Stimulated activated CD8-positive, alpha-beta memory T cell treated with anti-CD3 and anti-CD28 coated beads, Interleukin-4, amount 100 ng/mL, for 4 hours (primary cell): ENCODE data around the gene TOX2.

Experiments
- DNase-seq, 2 donors: peaks; one replicate each; pipeline ENCODE4 v3.0.0-alpha.2; 2020; ENCODE audit warnings: low read depth in 2 of 2, low spot score in 1 of 2

TOX2 gene

DNA sequence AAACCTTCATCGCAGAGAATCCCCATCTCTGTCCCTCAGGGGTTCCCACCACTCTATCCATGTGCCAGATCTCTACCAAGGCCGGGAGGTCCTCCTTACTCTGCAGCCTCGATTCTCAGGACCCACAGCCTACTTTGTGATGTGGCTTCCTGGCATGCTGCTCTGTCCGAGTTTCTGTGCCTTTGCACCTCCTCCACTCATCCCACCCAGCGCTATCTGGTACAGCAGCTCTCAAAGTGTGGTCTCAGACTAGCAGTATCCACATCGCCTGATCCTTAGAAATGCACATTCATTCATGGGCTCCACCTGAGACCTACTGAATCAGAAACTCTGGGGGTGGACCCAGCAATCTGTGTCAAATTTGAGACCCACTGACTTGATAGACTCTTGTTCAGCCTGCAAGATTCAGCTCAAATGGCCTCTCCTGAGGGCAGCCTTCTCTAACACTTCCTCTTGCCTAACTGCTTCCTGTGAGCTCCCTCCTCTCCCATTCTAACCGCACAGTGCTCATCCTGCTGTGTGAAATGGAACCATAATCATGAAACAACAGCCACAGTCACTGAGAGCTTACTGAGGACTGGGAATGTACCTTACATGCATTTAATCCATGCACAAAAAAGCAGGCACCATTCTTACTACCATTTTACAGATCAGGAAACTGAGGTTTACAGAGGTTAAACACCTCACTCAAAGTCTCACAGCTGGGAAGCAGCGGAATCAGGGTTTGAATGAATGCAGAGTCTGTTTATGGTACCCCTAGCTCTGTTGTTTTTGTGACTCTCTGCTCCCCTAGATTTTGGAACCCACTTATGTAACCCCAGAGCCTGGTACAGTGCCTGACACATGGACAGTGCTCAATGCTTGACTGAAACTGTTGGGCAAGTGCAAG, 202.9 kb downstream of the TOX2 start:
- DNase-seq, result no peak

DNA sequence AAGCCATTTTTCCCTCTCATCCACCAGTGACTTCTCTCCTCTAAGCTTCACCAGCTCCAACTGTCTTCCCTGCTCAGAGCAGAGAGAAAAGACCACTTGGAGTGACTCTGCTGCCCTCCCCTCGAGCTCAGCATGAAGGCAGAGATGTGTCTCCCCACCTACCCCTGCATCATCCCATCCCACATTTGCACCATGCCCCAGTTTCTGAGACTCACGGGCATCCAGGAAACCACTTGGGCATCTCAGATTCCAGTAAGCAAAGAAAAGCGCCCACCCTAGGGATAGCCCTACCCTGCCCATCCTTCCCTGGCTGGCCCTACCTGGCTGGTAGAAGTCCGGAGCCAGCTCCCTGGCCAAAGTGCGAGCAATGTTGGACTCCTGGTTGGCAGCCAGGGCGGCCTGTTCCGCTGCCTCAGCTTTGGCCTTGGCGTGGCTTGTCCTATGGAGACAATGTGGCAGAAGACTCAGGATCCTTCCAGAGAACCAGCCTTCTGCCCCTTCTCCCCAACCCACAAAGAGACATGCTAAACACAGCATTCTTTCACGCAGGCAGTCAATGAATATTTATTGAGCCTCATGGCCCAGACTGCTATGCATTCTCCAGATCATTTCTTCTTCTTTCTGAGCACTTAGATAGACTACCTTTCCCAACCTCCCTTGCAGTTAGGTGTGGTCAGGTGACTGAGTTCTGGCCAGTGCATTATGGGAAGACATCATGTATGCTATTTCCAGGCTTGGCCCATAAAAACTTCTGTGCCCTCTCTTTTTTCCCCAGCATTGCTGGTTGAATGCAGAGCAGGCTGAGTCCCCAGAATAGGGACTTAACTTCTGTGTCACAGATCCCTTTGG, 203.8 kb downstream of the TOX2 start:
- no peak for DNase-seq
